ENCODE measurements around the gene NPHP4.

The NPHP4 gene

GRCh38 chr1:6033124-6033523, 40.9 kb upstream of the NPHP4 start:
- Histone ChIP-seq H3K4me1 (ENCODE audit: control insufficient read depth, low read depth, low read length) (peaks cover 7% of the 10 kb centered on the region), H3K56ac (ENCODE audit: low read length) (no peak overlapping the region), H3K9ac (ENCODE audit: low read length) (no peak overlapping the region), H3K18ac (ENCODE audit: low read length) (no peak overlapping the region), H3K36me3 (ENCODE audit: control insufficient read depth, insufficient read depth, low read length) (no peaks in the 10 kb centered on the region), H2AK5ac (ENCODE audit: low read length) (no peak overlapping the region), H2BK120ac (ENCODE audit: low read depth, low read length) (no peak overlapping the region), H3K79me2 (ENCODE audit: control insufficient read depth, insufficient read depth, low read length) (no peaks in the 10 kb centered on the region), H3K4me3 (ENCODE audit: low read length) (no peak overlapping the region), H2BK15ac (replicated peaks; ENCODE audit: low read depth) (no peak overlapping the region), H3K4ac (ENCODE audit: low read depth, low read length) (no peak overlapping the region), H3K27ac (ENCODE audit: low read depth, low read length) (no peak overlapping the region), H3K23ac (ENCODE audit: low read length) (no peak overlapping the region), H2BK5ac (ENCODE audit: low read length) (no peak overlapping the region), H4K5ac (ENCODE audit: low read length) (no peak overlapping the region), H3K27me3 (ENCODE audit: insufficient read depth, low read length, poor library complexity) (no peaks in the 10 kb centered on the region), H3K4me2 (ENCODE audit: low read length) (no peak overlapping the region), H4K8ac (ENCODE audit: low read depth, low read length) (no peak overlapping the region), H3K79me1 (ENCODE audit: low read length) (no peaks in the 10 kb centered on the region)
- no CpG with 5 or more reads among the region's 8 CpGs for WGBS (ENCODE audit: extremely low coverage, insufficient coverage, low lambda C conversion rate)
- DNase-seq, result no peak

GRCh38 chr1:6030547-6031261, 38.5 kb upstream of the NPHP4 start:
- no peak overlapping the region for H3K56ac ChIP-seq (ENCODE audit: low read length)
- 97% methylated on average over 2 of the region's 2 CpGs for WGBS (ENCODE audit: extremely low coverage, insufficient coverage, low lambda C conversion rate)

GRCh38 chr1:6030132-6030531, 37.9 kb upstream of the NPHP4 start:
- no peak for DNase-seq
- H2AK5ac ChIP-seq (ENCODE audit: low read length), result no peak overlapping the region
- H3K4me1 ChIP-seq (ENCODE audit: control insufficient read depth, low read depth, low read length), result no peaks in the 10 kb centered on the region
- no peaks in the 10 kb centered on the region for H3K27me3 ChIP-seq (ENCODE audit: insufficient read depth, low read length, poor library complexity)
- no peak overlapping the region for H3K4ac ChIP-seq (ENCODE audit: low read depth, low read length)
- WGBS (ENCODE audit: extremely low coverage, insufficient coverage, low lambda C conversion rate), result no CpG with 5 or more reads among the region's 7 CpGs
- H3K56ac ChIP-seq (ENCODE audit: low read length), result no peak overlapping the region
- H2BK5ac ChIP-seq (ENCODE audit: low read length), result no peak overlapping the region
- no peak overlapping the region for H3K18ac ChIP-seq (ENCODE audit: low read length)
- H3K36me3 ChIP-seq (ENCODE audit: control insufficient read depth, insufficient read depth, low read length), result no peaks in the 10 kb centered on the region
- H4K5ac ChIP-seq (ENCODE audit: low read length), result no peak overlapping the region
- H4K8ac ChIP-seq (ENCODE audit: low read depth, low read length), result no peak overlapping the region
- no peak overlapping the region for H3K23ac ChIP-seq (ENCODE audit: low read length)
- H3K79me1 ChIP-seq (ENCODE audit: low read length), result no peaks in the 10 kb centered on the region
- H2BK120ac ChIP-seq (ENCODE audit: low read depth, low read length), result no peak overlapping the region
- no peak overlapping the region for H3K4me3 ChIP-seq (ENCODE audit: low read length)
- H3K4me2 ChIP-seq (ENCODE audit: low read length), result no peak overlapping the region
- no peaks in the 10 kb centered on the region for H3K79me2 ChIP-seq (ENCODE audit: control insufficient read depth, insufficient read depth, low read length)
- H2BK15ac ChIP-seq (replicated peaks; ENCODE audit: low read depth), result no peak overlapping the region
- H3K27ac ChIP-seq (ENCODE audit: low read depth, low read length), result no peak overlapping the region
- no peak overlapping the region for H3K9ac ChIP-seq (ENCODE audit: low read length)

More at GRCh38 chr1:6030547-6031261, 38.5 kb upstream of the NPHP4 start:
- no peak overlapping the region for H3K23ac ChIP-seq (ENCODE audit: low read length)
- H3K79me1 ChIP-seq (ENCODE audit: low read length), result no peaks in the 10 kb centered on the region
- no peak overlapping the region for H4K8ac ChIP-seq (ENCODE audit: low read depth, low read length)
- H2BK15ac ChIP-seq (replicated peaks; ENCODE audit: low read depth), result no peak overlapping the region
- H3K4me1 ChIP-seq (ENCODE audit: control insufficient read depth, low read depth, low read length), result no peaks in the 10 kb centered on the region
- H2BK5ac ChIP-seq (ENCODE audit: low read length), result no peak overlapping the region
- H3K4me2 ChIP-seq (ENCODE audit: low read length), result no peak overlapping the region
- no peak overlapping the region for H2AK5ac ChIP-seq (ENCODE audit: low read length)
- no peak overlapping the region for H4K5ac ChIP-seq (ENCODE audit: low read length)
- H3K18ac ChIP-seq (ENCODE audit: low read length), result no peak overlapping the region
- H2BK120ac ChIP-seq (ENCODE audit: low read depth, low read length), result no peak overlapping the region
- H3K4ac ChIP-seq (ENCODE audit: low read depth, low read length), result no peak overlapping the region
- H3K27ac ChIP-seq (ENCODE audit: low read depth, low read length), result no peak overlapping the region
- DNase-seq, result no peak
- no peaks in the 10 kb centered on the region for H3K36me3 ChIP-seq (ENCODE audit: control insufficient read depth, insufficient read depth, low read length)
- no peak overlapping the region for H3K4me3 ChIP-seq (ENCODE audit: low read length)
- no peaks in the 10 kb centered on the region for H3K27me3 ChIP-seq (ENCODE audit: insufficient read depth, low read length, poor library complexity)
- no peak overlapping the region for H3K9ac ChIP-seq (ENCODE audit: low read length)
- no peaks in the 10 kb centered on the region for H3K79me2 ChIP-seq (ENCODE audit: control insufficient read depth, insufficient read depth, low read length)

- H3K4me1 ChIP-seq (ENCODE audit: control insufficient read depth, low read depth, low read length), result no peaks in the 10 kb centered on the region
Measured at GRCh38 chr1:6029351-6029750, 37.1 kb upstream of the NPHP4 start.

GRCh38 chr1:6028042-6028850, 36.0 kb upstream of the NPHP4 start:
- Histone ChIP-seq H3K9ac (ENCODE audit: low read length) (no peak overlapping the region), H3K4me3 (ENCODE audit: low read length) (no peak overlapping the region)

More at GRCh38 chr1:6029351-6029750, 37.1 kb upstream of the NPHP4 start:
- Histone ChIP-seq H3K23ac (ENCODE audit: low read length) (no peak overlapping the region), H3K79me1 (ENCODE audit: low read length) (no peaks in the 10 kb centered on the region), H2BK15ac (replicated peaks; ENCODE audit: low read depth) (no peak overlapping the region), H2AK5ac (ENCODE audit: low read length) (no peak overlapping the region), H3K18ac (ENCODE audit: low read length) (no peak overlapping the region), H4K5ac (ENCODE audit: low read length) (no peak overlapping the region), H3K4ac (ENCODE audit: low read depth, low read length) (no peak overlapping the region), H3K56ac (ENCODE audit: low read length) (no peak overlapping the region), H2BK120ac (ENCODE audit: low read depth, low read length) (no peak overlapping the region), H2BK5ac (ENCODE audit: low read length) (no peak overlapping the region), H3K79me2 (ENCODE audit: control insufficient read depth, insufficient read depth, low read length) (no peaks in the 10 kb centered on the region), H4K8ac (ENCODE audit: low read depth, low read length) (no peak overlapping the region), H3K9ac (ENCODE audit: low read length) (no peak overlapping the region), H3K4me3 (ENCODE audit: low read length) (no peak overlapping the region), H3K36me3 (ENCODE audit: control insufficient read depth, insufficient read depth, low read length) (no peaks in the 10 kb centered on the region), H3K4me2 (ENCODE audit: low read length) (no peak overlapping the region), H3K27me3 (ENCODE audit: insufficient read depth, low read length, poor library complexity) (no peaks in the 10 kb centered on the region), H3K27ac (ENCODE audit: low read depth, low read length) (no peak overlapping the region)
- no CpG with 5 or more reads among the region's 5 CpGs for WGBS (ENCODE audit: extremely low coverage, insufficient coverage, low lambda C conversion rate)
- no peak for DNase-seq

More at GRCh38 chr1:6028042-6028850, 36.0 kb upstream of the NPHP4 start:
- Histone ChIP-seq H4K5ac (ENCODE audit: low read length) (no peak overlapping the region), H3K23ac (ENCODE audit: low read length) (no peak overlapping the region), H3K4me1 (ENCODE audit: control insufficient read depth, low read depth, low read length) (no peaks in the 10 kb centered on the region), H3K27ac (ENCODE audit: low read depth, low read length) (no peak overlapping the region), H3K4ac (ENCODE audit: low read depth, low read length) (no peak overlapping the region), H3K79me1 (ENCODE audit: low read length) (no peaks in the 10 kb centered on the region), H3K79me2 (ENCODE audit: control insufficient read depth, insufficient read depth, low read length) (no peaks in the 10 kb centered on the region), H4K8ac (ENCODE audit: low read depth, low read length) (no peak overlapping the region), H3K18ac (ENCODE audit: low read length) (no peak overlapping the region), H3K4me2 (ENCODE audit: low read length) (no peak overlapping the region), H3K56ac (ENCODE audit: low read length) (no peak overlapping the region), H2AK5ac (ENCODE audit: low read length) (no peak overlapping the region), H2BK120ac (ENCODE audit: low read depth, low read length) (no peak overlapping the region), H3K27me3 (ENCODE audit: insufficient read depth, low read length, poor library complexity) (no peaks in the 10 kb centered on the region), H2BK5ac (ENCODE audit: low read length) (no peak overlapping the region), H2BK15ac (replicated peaks; ENCODE audit: low read depth) (no peak overlapping the region), H3K36me3 (ENCODE audit: control insufficient read depth, insufficient read depth, low read length) (no peaks in the 10 kb centered on the region)
- WGBS (ENCODE audit: extremely low coverage, insufficient coverage, low lambda C conversion rate), result no CpG with 5 or more reads among the region's 19 CpGs
- DNase-seq, result no peak
